Breast epithelium (tissue), 3 donors: Measurements from ENCODE around the gene MFSD6.

Source experiments
- CTCF ChIP-seq, 3 donors: fragments of 450-650 bp; IDR thresholded peaks; one replicate each; pipeline ENCODE4 v1.5.1; 2016 to 2017; ENCODE audit warnings: antibody characterized with exemption in 3 of 3, mild to moderate bottlenecking in 3 of 3, moderate library complexity in 3 of 3
- POLR2A ChIP-seq: fragments of 450-650 bp; IDR thresholded peaks from one replicate; pipeline ENCODE4 v1.6.1; 2016; ENCODE audit warnings: antibody characterized with exemption, mild to moderate bottlenecking, moderate library complexity
- POLR2AphosphoS5 ChIP-seq, 3 donors: sonication (generic); formaldehyde crosslinking; IDR thresholded peaks; one replicate each; pipeline ENCODE4 v1.6.1; 2017; ENCODE audit warnings: antibody characterized with exemption in 3 of 3

GRCh38 chr2:190540048-190540447 lies 131.9 kb downstream of the MFSD6 start:
- TF ChIP-seq CTCF (IDR thresholded peaks at IDR 0.05), result no peak
- TF ChIP-seq POLR2AphosphoS5 (IDR thresholded peaks at IDR 0.05), result no peak
- TF ChIP-seq POLR2A, result no peak
